Thoracic aorta (tissue), 2 donors: ENCODE data around the gene BEAN1. TPM values are rescaled to one million over a fixed set of nuclear protein-coding genes. Genes with fewer than 3 reads are reported as not detected.

Experiments
- ATAC-seq: fragments of 150-250 bp; one replicate; pipeline ENCODE4 v1.8.0; 2017; ENCODE audit warnings: low read depth; ENCODE audit not compliant: insufficient number of reproducible peaks, low FRiP score
- DNase-seq: peaks from one replicate; pipeline ENCODE4 v3.0.0-alpha.2; 2020; ENCODE audit warnings: low spot score
- H3K27ac ChIP-seq, 2 donors: fragments of 200-600 bp; sonication (generic); 1 replicate in 1 of 2; 2 replicates in 1 of 2; pipeline ENCODE4 v1.5.1; 2016; ENCODE audit warnings: mild to moderate bottlenecking in 2 of 2, moderate library complexity in 2 of 2
- H3K27me3 ChIP-seq: fragments of 200-600 bp; sonication (generic); replicated peaks from 2 replicates; pipeline ENCODE4 v1.6.0; 2016; ENCODE audit warnings: mild to moderate bottlenecking; ENCODE audit not compliant: insufficient read depth
- H3K36me3 ChIP-seq: fragments of 200-600 bp; sonication (generic); one replicate; pipeline ENCODE4 v1.5.1; 2016
- H3K4me1 ChIP-seq, 2 donors: fragments of 200-600 bp; sonication (generic); 1 replicate in 1 of 2; 2 replicates in 1 of 2; pipeline versions ENCODE4 v1.5.1 to v1.6.0; 2016; ENCODE audit warnings: low read depth in 2 of 2, mild to moderate bottlenecking in 1 of 2; ENCODE audit not compliant: control insufficient read depth in 1 of 2
- H3K4me3 ChIP-seq: fragments of 200-600 bp; sonication (generic); 2 replicates; pipeline ENCODE4 v1.5.1; 2016; ENCODE audit warnings: mild to moderate bottlenecking
- H3K9me3 ChIP-seq: fragments of 200-600 bp; sonication (generic); 2 replicates; pipeline ENCODE4 v1.5.1; 2016
- total RNA-seq, 2 donors: library from RNA; depleted of rRNA; stranded (reverse); fragments of >200 nt; gene quantifications; one replicate each; pipeline versions ENCODE4 v1.1.0 to v1.2.3, GENCODE V29; 2016
- TF ChIP-seq, protein P1 (sequence below): fragments of 200-600 bp; sonication (generic); IDR thresholded peaks from one replicate; pipeline ENCODE4 v1.5.1; 2019; ENCODE audit warnings: antibody characterized with exemption

The BEAN1 gene
- total RNA-seq, 2 donors from 2014 or later: 0.28 TPM; not detected in 1

DNA sequence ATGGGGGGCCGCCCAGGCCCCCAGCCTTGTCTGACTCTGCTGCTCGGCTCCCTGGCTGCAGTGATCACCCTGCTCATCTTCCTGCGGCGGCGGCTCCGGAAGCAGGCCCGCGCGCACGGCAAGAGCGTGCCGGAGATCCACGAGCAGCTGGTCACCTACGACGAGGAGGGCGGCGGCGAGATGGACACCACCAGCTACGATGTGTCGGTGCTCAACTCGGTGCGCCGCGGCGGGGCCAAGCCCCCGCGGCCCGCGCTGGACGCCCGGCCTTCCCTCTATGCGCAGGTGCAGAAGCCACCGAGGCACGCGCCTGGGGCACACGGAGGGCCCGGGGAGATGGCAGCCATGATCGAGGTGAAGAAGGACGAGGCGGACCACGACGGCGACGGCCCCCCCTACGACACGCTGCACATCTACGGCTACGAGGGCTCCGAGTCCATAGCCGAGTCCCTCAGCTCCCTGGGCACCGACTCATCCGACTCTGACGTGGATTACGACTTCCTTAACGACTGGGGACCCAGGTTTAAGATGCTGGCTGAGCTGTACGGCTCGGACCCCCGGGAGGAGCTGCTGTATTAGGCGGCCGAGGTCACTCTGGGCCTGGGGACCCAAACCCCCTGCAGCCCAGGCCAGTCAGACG, 24.4 kb upstream of the BEAN1 start:
- ATAC-seq (no peak), DNase-seq (no peak)
- H3K36me3 ChIP-seq: no peaks in the 10 kb centered on the region
- H3K4me3 ChIP-seq: no peak overlapping the region
- H3K27me3 ChIP-seq: no peaks in the 10 kb centered on the region
- TF ChIP-seq, protein P1, sequence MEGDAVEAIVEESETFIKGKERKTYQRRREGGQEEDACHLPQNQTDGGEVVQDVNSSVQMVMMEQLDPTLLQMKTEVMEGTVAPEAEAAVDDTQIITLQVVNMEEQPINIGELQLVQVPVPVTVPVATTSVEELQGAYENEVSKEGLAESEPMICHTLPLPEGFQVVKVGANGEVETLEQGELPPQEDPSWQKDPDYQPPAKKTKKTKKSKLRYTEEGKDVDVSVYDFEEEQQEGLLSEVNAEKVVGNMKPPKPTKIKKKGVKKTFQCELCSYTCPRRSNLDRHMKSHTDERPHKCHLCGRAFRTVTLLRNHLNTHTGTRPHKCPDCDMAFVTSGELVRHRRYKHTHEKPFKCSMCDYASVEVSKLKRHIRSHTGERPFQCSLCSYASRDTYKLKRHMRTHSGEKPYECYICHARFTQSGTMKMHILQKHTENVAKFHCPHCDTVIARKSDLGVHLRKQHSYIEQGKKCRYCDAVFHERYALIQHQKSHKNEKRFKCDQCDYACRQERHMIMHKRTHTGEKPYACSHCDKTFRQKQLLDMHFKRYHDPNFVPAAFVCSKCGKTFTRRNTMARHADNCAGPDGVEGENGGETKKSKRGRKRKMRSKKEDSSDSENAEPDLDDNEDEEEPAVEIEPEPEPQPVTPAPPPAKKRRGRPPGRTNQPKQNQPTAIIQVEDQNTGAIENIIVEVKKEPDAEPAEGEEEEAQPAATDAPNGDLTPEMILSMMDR: no peak
- H3K9me3 ChIP-seq: no peaks in the 10 kb centered on the region
- H3K27ac ChIP-seq: no peak overlapping the region
- peaks cover 3 to 21% of the 10 kb centered on the region in 2 donors for H3K4me1 ChIP-seq

DNA sequence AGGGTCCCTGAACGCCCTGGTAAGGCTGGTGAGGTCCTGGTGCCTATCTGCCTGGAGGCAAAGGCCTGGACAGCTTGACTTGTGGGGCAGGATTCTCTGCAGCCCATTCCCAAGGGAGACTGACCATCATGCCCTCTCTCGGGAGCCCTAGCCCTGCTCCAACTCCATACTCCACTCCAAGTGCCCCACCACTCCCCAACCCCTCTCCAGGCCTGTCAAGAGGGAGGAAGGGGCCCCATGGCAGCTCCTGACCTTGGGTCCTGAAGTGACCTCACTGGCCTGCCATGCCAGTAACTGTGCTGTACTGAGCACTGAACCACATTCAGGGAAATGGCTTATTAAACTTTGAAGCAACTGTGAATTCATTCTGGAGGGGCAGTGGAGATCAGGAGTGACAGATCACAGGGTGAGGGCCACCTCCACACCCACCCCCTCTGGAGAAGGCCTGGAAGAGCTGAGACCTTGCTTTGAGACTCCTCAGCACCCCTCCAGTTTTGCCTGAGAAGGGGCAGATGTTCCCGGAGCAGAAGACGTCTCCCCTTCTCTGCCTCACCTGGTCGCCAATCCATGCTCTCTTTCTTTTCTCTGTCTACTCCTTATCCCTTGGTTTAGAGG, 23.5 kb upstream of the BEAN1 start:
- Histone ChIP-seq H3K4me1 (peaks cover 3 to 21% of the 10 kb centered on the region in 2 donors), H3K27ac (no peak overlapping the region), H3K27me3 (no peaks in the 10 kb centered on the region), H3K36me3 (no peaks in the 10 kb centered on the region), H3K4me3 (no peak overlapping the region), H3K9me3 (no peaks in the 10 kb centered on the region)
- ATAC-seq: no peak
- TF ChIP-seq, protein P1: no peak
- no peak for DNase-seq

DNA sequence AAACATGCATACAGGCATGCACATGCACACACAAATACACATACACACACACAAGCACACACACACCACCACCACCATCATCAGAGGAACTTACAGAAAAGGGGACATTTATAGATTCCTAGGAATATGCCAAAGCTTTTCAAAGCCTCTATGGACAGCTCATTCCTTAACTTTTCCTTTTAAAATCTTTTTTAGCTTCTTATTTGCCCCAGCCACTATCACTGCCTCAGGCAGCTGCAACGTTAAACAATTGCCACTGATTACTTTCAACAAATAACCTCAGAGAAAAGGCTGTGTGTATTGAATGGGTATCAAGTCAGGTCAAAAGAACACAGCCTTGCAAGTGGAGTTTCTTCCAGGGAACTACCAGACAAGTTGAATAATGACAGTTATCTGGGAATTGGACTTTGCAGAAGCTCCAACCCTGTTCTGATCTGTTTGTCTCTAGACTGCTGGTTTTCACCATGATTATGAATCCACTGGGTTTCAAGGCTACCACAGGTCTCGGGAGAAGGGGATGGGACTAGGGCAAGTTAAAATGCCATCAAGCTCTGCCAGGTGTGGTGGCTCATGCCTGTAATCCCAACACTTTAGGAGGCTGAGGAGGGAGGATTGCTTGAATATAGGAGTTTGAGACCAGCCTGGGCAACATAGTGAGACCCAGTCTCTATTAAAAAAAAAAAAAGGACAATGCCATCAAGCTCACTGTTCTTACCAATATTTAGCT, 21.9 kb upstream of the BEAN1 start:
- Histone ChIP-seq H3K4me3 (no peak overlapping the region), H3K9me3 (no peaks in the 10 kb centered on the region), H3K4me1 (peaks cover 3 to 21% of the 10 kb centered on the region in 2 donors), H3K27me3 (no peaks in the 10 kb centered on the region), H3K27ac (no peak overlapping the region), H3K36me3 (no peaks in the 10 kb centered on the region)
- ATAC-seq (no peak), DNase-seq (no peak)
- TF ChIP-seq, protein P1: no peak

DNA sequence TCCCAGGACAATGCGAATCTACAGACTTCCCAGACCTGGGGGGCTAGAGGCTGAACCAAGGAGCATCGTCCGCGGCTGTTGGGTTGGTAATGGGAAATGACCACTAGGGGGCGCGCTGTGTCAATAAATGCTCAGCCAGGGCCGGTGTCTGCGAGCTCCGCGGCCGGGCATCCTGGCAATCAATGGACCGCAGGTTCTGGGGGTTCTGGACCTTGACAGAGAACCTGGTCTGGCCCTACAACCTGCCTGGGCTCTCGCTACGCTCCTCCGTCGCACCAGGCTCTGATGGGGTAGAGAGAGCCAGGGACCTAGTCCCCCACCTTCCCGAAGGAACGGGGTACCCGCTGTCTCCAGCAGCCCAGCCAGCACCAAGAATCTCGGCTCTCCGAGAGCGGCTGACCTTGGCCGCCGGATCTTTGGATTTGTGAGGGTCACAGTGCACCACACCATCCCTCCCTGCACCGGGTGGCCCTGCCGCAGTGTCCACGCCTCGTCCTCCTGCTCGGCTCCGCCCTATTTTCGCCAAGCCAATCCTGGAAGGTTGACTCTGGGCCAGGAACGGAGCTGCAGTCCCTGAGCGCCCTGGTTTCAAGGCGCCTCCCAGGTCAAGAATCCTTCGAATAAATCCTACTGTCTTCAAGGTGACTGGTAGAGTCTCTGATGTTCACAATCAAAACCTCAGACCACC, 20.4 kb upstream of the BEAN1 start:
- peak overlapping the region; percentile 79 for H3K4me3 ChIP-seq
- no peak overlapping the region for H3K27ac ChIP-seq
- no peaks in the 10 kb centered on the region for H3K36me3 ChIP-seq
- TF ChIP-seq, protein P1: peak; percentile 88
- no peaks in the 10 kb centered on the region for H3K9me3 ChIP-seq
- H3K27me3 ChIP-seq: no peaks in the 10 kb centered on the region
- H3K4me1 ChIP-seq: peaks cover 0 to 6% of the 10 kb centered on the region in 2 donors
- peak; percentile 62 for DNase-seq
- peak; percentile 74 for ATAC-seq
